Psoas muscle (tissue), 8 donors: ENCODE measurements around the gene WDR38. TPM values are rescaled to one million over a fixed set of nuclear protein-coding genes. Genes with fewer than 3 reads are reported as not detected.

Experiments used
- ATAC-seq, 4 donors: fragments of 200-7000 bp; cut with Tn5 transposase; one replicate each; pipeline ENCODE4 v1.9.1; 2020; ENCODE audit warnings: moderate library complexity in 3 of 4, mild to moderate bottlenecking in 2 of 4
- DNase-seq, 2 donors: peaks; one replicate each; pipeline ENCODE4 v3.0.0-alpha.2; 2020
- H3K27ac ChIP-seq: fragments of 200-600 bp; one replicate; pipeline ENCODE4 v1.8.0; 2022
- H3K27me3 ChIP-seq, 3 donors: fragments of 200-600 bp in 1 of 3; one replicate each; pipeline versions ENCODE4 v1.6.1 to v1.8.0; 2013 to 2022; ENCODE audit warnings: low read length in 2 of 3, mild to moderate bottlenecking in 2 of 3, moderate library complexity in 1 of 3; ENCODE audit not compliant: insufficient read depth in 3 of 3
- H3K36me3 ChIP-seq, 2 donors: fragments of 200-600 bp in 1 of 2; one replicate each; pipeline versions ENCODE4 v1.6.1 to v1.8.0; 2013 to 2022; ENCODE audit warnings: low read depth in 1 of 2, mild to moderate bottlenecking in 1 of 2, moderate library complexity in 1 of 2; ENCODE audit not compliant: insufficient read depth in 1 of 2
- H3K4me1 ChIP-seq: fragments of 200-600 bp; one replicate; pipeline ENCODE4 v1.8.0; 2022
- H3K4me3 ChIP-seq: fragments of 200-600 bp; one replicate; pipeline ENCODE4 v1.8.0; 2022; ENCODE audit warnings: mild to moderate bottlenecking
- H3K9me3 ChIP-seq: fragments of 200-600 bp; one replicate; pipeline ENCODE4 v1.8.0; 2022
- CTCF ChIP-seq: fragments of 200-600 bp; IDR thresholded peaks from one replicate; pipeline ENCODE4 v1.8.0; 2022; ENCODE audit warnings: antibody characterized with exemption
- WGBS, 3 donors: extraction: QIAGEN DNeasy Blood & Tissue Kit; methylation state at CpG; one replicate each; pipeline versions ENCODE4 v1.1.6 to v1.1.7; 2013; 5-methylcytosine and 5-hydroxymethylcytosine counted together
- intact Hi-C, 2 donors: fragments of 100-400 bp; cut with DNase I; formaldehyde crosslinking; loops; one replicate each; pipeline versions ENCODE4 v1.11.0 to v1.14.2; 2022
- polyA plus RNA-seq, 3 donors: library from polyadenylated mRNA; stranded (reverse); fragments of 200-250 nt; gene quantifications; one replicate each; pipeline ENCODE4 v1.2.3, GENCODE V29; 2013
- total RNA-seq, 4 donors: library from RNA; stranded (reverse); fragmentation: NEBNext Ultra II Directional in 2 of 4; extraction: Animal tissue kit (Norgen Biotek cat#: 25700) in 2 of 4; gene quantifications; one replicate each; pipeline versions ENCODE4 v1.2.1 to v1.2.4, GENCODE V29; 2021 to 2023
- donor health status: healthy with polysubstance abuse.
- donor health status: DM: no; HTN: no; CAD: no; lungs with moderate emphysema.
- donor health status: Bipolar disorder and iron deficiency.
- donor health status: healthy.
- donor health status: DM: yes; HTN: yes; CAD: no.
- donor health status: DM: no; HTN: no; CAD: no.
- donor health status: DM: no; HTN: no; CAD: no.
- donor health status: DM: yes; HTN: yes; CAD: no.

Gene WDR38
- total and polyA plus RNA-seq, 7 donors = 0.05 TPM; not detected in 6

- intact Hi-C loops = no loop called here
- Histone ChIP-seq H3K4me1 (no peaks in the 10 kb centered on the region), H3K36me3 (no peaks in the 10 kb centered on the region), H3K27me3 (no peaks in the 10 kb centered on the region), H3K4me3 (no peak overlapping the region), H3K9me3 (no peaks in the 10 kb centered on the region), H3K27ac (no peak overlapping the region)
- DNase-seq = no peak
- no peak for ATAC-seq
- no peak for TF ChIP-seq CTCF
- 85 to 86% (median 86%) methylated on average over 7 of the region's 7 CpGs for WGBS, 3 donors
These were observed 40.2 kb upstream of the WDR38 start for GRCh38 chr9:124813041-124813440.

GRCh38 chr9:124813501-124814163 is 39.6 kb upstream of the WDR38 start:
- DNase-seq (no peak), ATAC-seq (no peak)
- H3K36me3 ChIP-seq = no peaks in the 10 kb centered on the region
- intact Hi-C loops = no loop called here
- no peaks in the 10 kb centered on the region for H3K4me1 ChIP-seq
- TF ChIP-seq CTCF = no peak
- no peak overlapping the region for H3K4me3 ChIP-seq
- WGBS, 3 donors = 57 to 71% (median 62%) methylated on average over 11 of the region's 11 CpGs
- no peaks in the 10 kb centered on the region for H3K27me3 ChIP-seq
- H3K27ac ChIP-seq = no peak overlapping the region
- no peaks in the 10 kb centered on the region for H3K9me3 ChIP-seq

- DNase-seq (no peak), ATAC-seq (no peak)
- no peaks in the 10 kb centered on the region for H3K36me3 ChIP-seq
- no peaks in the 10 kb centered on the region for H3K9me3 ChIP-seq
- no peak overlapping the region for H3K27ac ChIP-seq
- no peaks in the 10 kb centered on the region for H3K27me3 ChIP-seq
- intact Hi-C loops = no loop called here
- WGBS, 3 donors = 64 to 81% (median 66%) methylated on average over 5 of the region's 5 CpGs
- H3K4me1 ChIP-seq = no peaks in the 10 kb centered on the region
- no peak overlapping the region for H3K4me3 ChIP-seq
- no peak for TF ChIP-seq CTCF
These were observed 39.1 kb upstream of the WDR38 start for GRCh38 chr9:124814164-124814535.

GRCh38 chr9:124815601-124816000 is 37.7 kb upstream of the WDR38 start:
- no peaks in the 10 kb centered on the region for H3K27me3 ChIP-seq
- no peaks in the 10 kb centered on the region for H3K9me3 ChIP-seq
- intact Hi-C loops = no loop called here
- no peaks in the 10 kb centered on the region for H3K36me3 ChIP-seq
- no peaks in the 10 kb centered on the region for H3K4me1 ChIP-seq
- H3K4me3 ChIP-seq = no peak overlapping the region
- H3K27ac ChIP-seq = no peak overlapping the region
- DNase-seq (no peak), ATAC-seq (no peak)
- WGBS, 3 donors = 43 to 68% (median 61%) methylated on average over 5 of the region's 5 CpGs
- TF ChIP-seq CTCF = no peak
